Renal cortex interstitium (tissue), 11 donors: ENCODE results near the gene CHST6. TPM values are rescaled to one million over a fixed set of nuclear protein-coding genes. Genes with fewer than 3 reads are reported as not detected.

Experiments
- DNase-seq, 11 donors: peaks; one replicate each; pipeline ENCODE4 v3.0.0-alpha.2; 2013; ENCODE audit warnings: low read depth in 9 of 11, low spot score in 4 of 11; ENCODE audit errors: extremely low read depth in 1 of 11
- polyA plus RNA-seq, 3 donors: library from polyadenylated mRNA; unstranded; fragments of 120-200 nt; gene quantifications; one replicate each; pipeline ENCODE4 v1.2.1, GENCODE V29; 2013; ENCODE audit not compliant: insufficient read length in 3 of 3

The CHST6 gene
- polyA plus RNA-seq, 3 donors: 0.65 to 1.1 (median 0.81) TPM

GRCh38 chr16:75481475-75481874 lies 13.8 kb downstream of the CHST6 start:
- DNase-seq: no peak

- DNase-seq: no peak
These were observed 15.7 kb downstream of the CHST6 start for GRCh38 chr16:75479421-75479990.

DNA sequence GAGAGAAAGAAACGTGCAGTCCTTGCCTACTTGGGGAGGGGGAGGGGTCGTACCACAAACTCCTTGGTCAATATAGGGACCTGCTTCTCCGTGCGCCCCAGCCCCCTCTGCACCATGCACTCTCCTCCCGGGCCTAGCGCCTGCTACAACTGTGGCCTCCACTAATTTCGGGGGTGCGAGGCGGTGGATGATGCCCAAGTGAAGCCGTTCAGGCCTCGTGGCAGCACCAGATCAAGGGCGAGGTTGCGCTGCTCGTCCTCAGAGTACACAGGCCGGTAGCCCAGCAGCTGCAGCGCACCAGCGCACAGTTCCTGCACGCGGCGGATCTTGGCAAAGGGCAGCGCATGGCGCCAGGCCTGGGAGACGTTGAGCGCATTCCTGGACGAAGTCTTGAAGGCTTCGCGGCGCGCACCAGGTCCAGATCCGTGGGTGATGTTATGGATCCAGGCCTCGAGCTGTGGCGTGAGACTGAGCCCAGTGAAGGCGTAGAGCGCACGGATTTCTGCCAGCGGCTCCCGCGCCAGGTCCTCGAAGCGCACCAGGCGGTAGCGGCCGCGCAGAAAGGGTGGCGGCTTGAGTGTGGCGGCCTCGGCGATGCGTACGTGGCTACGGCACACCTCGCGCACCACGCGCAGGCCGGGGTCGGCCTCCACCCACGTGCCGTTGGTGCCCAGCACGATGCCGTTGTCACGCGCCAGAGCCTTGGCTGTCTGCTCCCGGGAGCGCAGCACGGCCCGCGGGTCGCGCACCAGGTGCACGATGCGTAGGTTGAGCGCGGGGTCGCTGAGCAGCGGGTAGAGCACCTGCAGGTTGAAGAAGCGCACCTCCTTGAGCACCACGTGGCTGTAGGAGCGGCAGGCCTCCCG lies 16.5 kb downstream of the CHST6 start:
- DNase-seq: no peak

- DNase-seq: no peak
These were observed 17.4 kb downstream of the CHST6 start for GRCh38 chr16:75477680-75478473.

DNA sequence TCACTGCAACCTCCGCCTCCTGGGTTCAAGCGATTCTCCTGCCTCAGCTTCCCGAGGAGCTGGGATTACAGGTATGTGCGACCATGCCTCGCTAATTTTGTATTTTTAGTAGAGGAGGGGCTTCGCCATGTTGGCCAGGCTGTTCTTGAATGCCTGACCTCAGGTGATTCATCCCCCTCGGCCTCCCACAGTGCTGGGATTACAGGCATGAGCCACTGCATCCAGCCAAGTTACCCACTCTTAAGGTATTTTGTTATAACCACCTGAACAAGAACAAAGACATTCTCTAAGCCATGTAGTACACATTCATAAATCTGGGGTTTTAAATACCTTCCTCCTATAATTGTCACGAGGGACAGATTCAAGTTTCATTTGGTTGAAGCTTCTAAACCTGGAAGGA lies 18.4 kb downstream of the CHST6 start:
- DNase-seq: no peak

DNA sequence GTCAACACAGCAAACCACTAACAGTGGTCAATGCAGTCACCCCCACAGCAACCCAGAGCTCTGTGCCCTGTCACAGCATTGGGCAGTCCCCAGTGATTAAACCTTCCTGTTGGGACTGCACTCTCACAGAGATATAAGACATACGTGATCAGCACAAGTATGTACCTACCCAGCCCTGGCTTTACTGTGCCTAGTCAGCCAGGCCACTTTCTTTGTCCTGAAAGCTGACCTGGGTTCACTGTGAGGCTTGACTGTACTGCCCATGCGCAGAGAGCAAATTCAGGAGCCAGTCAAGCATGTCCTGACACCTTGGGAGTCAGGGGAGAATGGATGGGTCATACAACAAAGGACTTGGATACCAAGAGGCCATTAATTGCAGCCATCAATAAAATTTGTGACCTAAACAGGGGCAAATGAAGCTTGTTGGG lies 19.8 kb downstream of the CHST6 start:
- no peak for DNase-seq

GRCh38 chr16:75472908-75473877 lies 22.0 kb downstream of the CHST6 start:
- DNase-seq: no peak

DNA sequence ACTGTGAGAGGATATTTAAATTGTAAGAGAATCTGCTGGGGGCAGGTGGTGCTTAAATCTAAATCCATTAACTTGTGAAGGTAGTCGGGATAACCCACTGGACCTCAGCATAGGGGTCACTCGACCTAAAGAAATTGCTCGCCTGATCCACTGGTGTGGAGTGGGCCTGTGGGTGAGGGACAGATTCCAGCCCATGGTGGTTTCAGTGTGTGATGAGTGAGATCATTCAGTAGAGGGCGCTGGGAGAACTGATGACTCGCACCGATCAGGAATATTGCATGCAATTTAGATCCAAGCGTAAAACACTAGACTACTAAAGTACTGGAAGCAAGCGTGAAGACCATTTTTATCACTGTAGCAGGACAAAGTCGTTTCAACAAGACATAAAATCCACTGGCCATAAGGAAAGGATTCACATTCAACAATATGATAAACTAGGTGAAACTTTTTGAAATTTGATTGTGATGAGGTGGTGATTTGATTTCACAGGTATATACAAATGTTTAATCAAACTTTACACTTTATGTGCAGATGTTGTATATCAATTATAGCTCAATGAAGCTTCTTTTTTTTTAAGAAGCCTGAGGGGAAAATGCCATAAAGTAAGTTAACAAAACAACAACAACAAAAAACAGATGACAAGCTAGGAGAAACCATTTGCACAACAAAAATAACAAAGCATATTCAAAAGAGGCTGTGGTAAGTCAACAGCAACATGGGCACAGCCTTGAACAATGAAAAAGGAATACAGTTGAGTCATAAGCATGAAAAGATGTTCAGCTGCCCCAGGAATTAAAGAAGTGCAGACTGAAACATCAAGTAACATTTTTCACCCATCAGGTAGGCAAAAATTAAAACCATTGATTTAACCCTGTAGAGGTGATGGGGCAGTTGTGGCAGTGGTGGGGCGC lies 23.3 kb downstream of the CHST6 start:
- peak in 3 of 11 donors; percentile 29 to 40 (median 35) for DNase-seq

GRCh38 chr16:75466760-75467159 lies 28.5 kb downstream of the CHST6 start:
- DNase-seq: no peak

- DNase-seq: peak; percentile 96 to 99 (median 98)
These were observed 30.9 kb downstream of the CHST6 start, which contains the start of gene TMEM170A for GRCh38 chr16:75464122-75464918. TSS of gene TMEM170A (minus strand) at chr16:75464689. CDS start at chr16:75464600, 89 bp downstream.

DNA sequence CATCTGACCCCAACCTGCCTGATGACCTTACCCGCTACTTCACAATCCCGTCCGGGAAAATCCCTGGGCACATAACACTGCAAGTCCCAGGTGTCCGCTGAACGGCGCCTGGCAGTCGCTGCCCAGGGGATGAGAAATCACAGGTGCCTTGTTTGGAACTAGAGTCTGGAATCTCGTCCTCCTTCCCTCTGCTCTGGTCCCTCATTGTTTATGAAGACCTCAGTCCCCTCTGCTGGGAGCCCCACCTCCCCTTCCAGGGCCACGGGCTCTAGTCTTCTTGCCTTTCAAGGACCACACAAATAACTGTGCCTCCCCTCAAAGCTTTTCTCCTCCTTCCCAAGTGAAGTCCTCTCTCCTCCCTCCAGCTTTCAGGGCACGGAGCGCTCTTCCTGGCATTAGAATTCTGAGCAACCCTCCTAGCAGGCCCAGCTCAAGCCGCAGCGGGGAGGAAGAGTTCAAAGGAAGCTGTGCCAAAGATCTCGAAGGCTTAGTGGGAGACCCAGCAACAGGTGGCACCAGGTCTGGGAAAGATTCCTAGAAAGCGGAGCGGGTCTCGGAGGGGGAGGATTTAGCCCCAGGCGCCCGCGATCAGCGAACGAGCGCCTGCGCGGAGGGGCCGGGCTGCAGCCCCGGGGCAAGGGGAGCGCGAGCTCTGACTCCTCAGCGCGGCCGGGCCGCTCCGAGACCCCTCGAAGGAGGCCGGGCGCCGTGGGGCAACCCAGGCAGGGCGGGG lies 31.7 kb downstream of the CHST6 start:
- DNase-seq: peak in 4 of 11 donors; percentile 28 to 47 (median 32)

DNA sequence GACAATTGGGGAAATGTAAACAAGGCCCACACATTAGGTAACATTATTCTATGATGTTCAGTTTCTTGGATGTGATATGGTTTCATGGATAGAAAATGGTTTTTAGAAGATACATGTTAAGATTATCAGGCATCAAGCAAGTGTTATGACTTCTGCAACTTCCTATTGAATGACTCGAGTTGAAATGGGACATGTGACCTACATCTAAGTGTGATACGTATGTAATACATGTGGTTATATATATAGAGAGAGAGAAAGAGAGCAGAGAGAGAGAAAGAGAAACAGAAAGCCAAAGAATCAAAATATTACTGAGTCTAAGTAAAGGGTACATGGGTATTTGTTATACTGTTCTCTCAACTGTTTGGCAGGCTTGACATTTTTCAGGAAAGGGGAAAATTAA lies 32.4 kb downstream of the CHST6 start:
- no peak for DNase-seq

- no peak for DNase-seq
These were observed 33.7 kb downstream of the CHST6 start for GRCh38 chr16:75461575-75461974.

- no peak for DNase-seq
These were observed 34.8 kb downstream of the CHST6 start for GRCh38 chr16:75460446-75460845.

DNA sequence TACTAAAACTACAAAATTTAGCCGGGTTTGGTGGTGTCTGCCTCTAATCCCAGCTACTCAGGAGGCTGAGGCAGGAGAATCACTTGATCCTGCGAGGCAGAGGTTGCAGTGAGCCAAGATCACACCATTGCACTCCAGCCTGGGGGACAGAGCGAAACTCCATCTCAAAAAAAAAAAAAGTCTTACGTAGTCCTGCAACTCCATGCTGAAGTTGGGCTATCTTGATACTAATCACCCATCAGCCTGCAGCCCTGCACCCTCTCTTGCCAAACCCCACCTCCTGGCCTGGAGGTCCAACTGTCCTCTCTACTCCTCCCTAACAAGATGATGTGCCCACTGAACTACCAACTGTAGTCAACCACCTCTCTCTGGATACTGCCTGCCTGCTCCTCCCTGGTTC lies 35.5 kb downstream of the CHST6 start:
- DNase-seq: no peak

- DNase-seq: no peak
These were observed 36.8 kb downstream of the CHST6 start for GRCh38 chr16:75458439-75458838.
